HG03159 (cell line): ENCODE measurements around the gene RLBP1.

Source experiments
- ATAC-seq: cut with Tn5 transposase; IDR thresholded peaks from one replicate; pipeline ENCODE4 v1.9.1; 2021; ENCODE audit warnings: mild to moderate bottlenecking, moderate library complexity; ENCODE audit not compliant: unreplicated experiment

The RLBP1 gene

GRCh38 chr15:89206908-89207331, 14.5 kb downstream of the RLBP1 start:
- peak; percentile 75 for ATAC-seq

- ATAC-seq = no peak
Measured at GRCh38 chr15:89205991-89206585, 15.3 kb downstream of the RLBP1 start.

- no peak for ATAC-seq
Measured at GRCh38 chr15:89203705-89204273, 17.6 kb downstream of the RLBP1 start.

GRCh38 chr15:89201465-89202005, 19.8 kb downstream of the RLBP1 start:
- no peak for ATAC-seq

- ATAC-seq = no peak
Measured at GRCh38 chr15:89200182-89200581, 21.2 kb downstream of the RLBP1 start.

GRCh38 chr15:89199746-89200145, 21.6 kb downstream of the RLBP1 start:
- no peak for ATAC-seq

- no peak for ATAC-seq
Measured at GRCh38 chr15:89198934-89199333, 22.4 kb downstream of the RLBP1 start.

GRCh38 chr15:89198196-89198595, 23.2 kb downstream of the RLBP1 start:
- ATAC-seq = no peak

- no peak for ATAC-seq
Measured at GRCh38 chr15:89197503-89197971, 23.8 kb downstream of the RLBP1 start.

GRCh38 chr15:89196994-89197393, 24.4 kb downstream of the RLBP1 start:
- no peak for ATAC-seq

GRCh38 chr15:89196241-89196640, 25.1 kb downstream of the RLBP1 start:
- no peak for ATAC-seq

- no peak for ATAC-seq
Measured at GRCh38 chr15:89195836-89196235, 25.5 kb downstream of the RLBP1 start.

- no peak for ATAC-seq
Measured at GRCh38 chr15:89194608-89195007, 26.8 kb downstream of the RLBP1 start.

GRCh38 chr15:89192766-89193165, 28.6 kb downstream of the RLBP1 start:
- ATAC-seq = no peak

GRCh38 chr15:89192136-89192535, 29.2 kb downstream of the RLBP1 start:
- no peak for ATAC-seq

- no peak for ATAC-seq
Measured at GRCh38 chr15:89187986-89188514, 33.3 kb downstream of the RLBP1 start.

- ATAC-seq = no peak
Measured at GRCh38 chr15:89187301-89187985, 33.9 kb downstream of the RLBP1 start.

GRCh38 chr15:89186803-89187202, 34.6 kb downstream of the RLBP1 start:
- ATAC-seq = no peak

- ATAC-seq = no peak
Measured at GRCh38 chr15:89184886-89185526, 36.4 kb downstream of the RLBP1 start.

GRCh38 chr15:89184357-89184756, 37.0 kb downstream of the RLBP1 start:
- no peak for ATAC-seq
